DMS114 treated with DMSO at 0.1 percent for 48 hours (cell line): ENCODE results near the gene SPATA31D3.
"Not testable (repeated sequence)": the region's sequence is repeated elsewhere in the genome, so short reads cannot be mapped to it uniquely, and the experiment has no call there.

Source experiments
- DNase-seq: peaks from one replicate; lab custom pipeline; 2025; ENCODE audit not compliant: unreplicated experiment; lab: John Stamatoyannopoulos, UW

SPATA31D3 gene

GRCh38 chr9:81976351-81976750, 33.1 kb downstream of the SPATA31D3 start:
- no peak for DNase-seq

GRCh38 chr9:81979196-81979595, 35.9 kb downstream of the SPATA31D3 start:
- no peak for DNase-seq

- no peak for DNase-seq
These were observed 37.3 kb downstream of the SPATA31D3 start for GRCh38 chr9:81980568-81980967.

- DNase-seq = no peak
These were observed 38.6 kb downstream of the SPATA31D3 start for GRCh38 chr9:81981883-81982282.

GRCh38 chr9:81984928-81985327, 41.6 kb downstream of the SPATA31D3 start:
- DNase-seq = no peak

GRCh38 chr9:81986051-81986450, 42.8 kb downstream of the SPATA31D3 start:
- DNase-seq = no peak

- not testable (repeated sequence) for DNase-seq
These were observed 45.2 kb downstream of the SPATA31D3 start, which contains the start of gene SPATA31D1 for GRCh38 chr9:81988472-81988871. Gene SPATA31D1, plus strand, starts transcription at chr9:81988772. Its CDS starts 47 bp downstream, at chr9:81988819.

- no peak for DNase-seq
These were observed 46.4 kb downstream of the SPATA31D3 start for GRCh38 chr9:81989700-81990099.

- DNase-seq = no peak
These were observed 50.4 kb downstream of the SPATA31D3 start for GRCh38 chr9:81993656-81994055.
